Measurements from ENCODE around the gene PGA4. TPM values are rescaled to one million over a fixed set of nuclear protein-coding genes. Genes with fewer than 3 reads are reported as not detected.

Gene PGA4
- polyA plus RNA-seq, 1 of the 3 experiments (the other 2 are of a cell fraction): not detected

DNA sequence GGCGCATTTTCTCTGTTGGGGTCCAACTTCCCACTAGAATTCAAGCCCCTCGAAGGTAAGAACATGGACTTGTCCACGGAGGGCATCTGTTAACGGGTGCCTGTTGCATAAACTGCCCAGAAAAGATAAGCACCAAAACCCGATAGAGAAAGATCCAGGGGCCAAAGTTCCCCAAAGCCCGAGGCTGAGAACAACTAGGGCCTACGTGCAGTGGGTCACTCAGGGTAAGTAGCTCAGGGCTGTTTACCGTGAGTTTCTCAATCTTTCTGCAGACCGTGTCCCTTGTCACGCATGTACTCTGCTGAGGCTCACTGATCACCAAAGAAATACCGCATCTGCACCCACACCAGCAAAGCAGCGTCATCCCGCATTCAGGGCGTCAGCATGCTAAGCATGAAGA lies 43.2 kb downstream of the PGA4 start (continued):
- TF ChIP-seq, protein P1, sequence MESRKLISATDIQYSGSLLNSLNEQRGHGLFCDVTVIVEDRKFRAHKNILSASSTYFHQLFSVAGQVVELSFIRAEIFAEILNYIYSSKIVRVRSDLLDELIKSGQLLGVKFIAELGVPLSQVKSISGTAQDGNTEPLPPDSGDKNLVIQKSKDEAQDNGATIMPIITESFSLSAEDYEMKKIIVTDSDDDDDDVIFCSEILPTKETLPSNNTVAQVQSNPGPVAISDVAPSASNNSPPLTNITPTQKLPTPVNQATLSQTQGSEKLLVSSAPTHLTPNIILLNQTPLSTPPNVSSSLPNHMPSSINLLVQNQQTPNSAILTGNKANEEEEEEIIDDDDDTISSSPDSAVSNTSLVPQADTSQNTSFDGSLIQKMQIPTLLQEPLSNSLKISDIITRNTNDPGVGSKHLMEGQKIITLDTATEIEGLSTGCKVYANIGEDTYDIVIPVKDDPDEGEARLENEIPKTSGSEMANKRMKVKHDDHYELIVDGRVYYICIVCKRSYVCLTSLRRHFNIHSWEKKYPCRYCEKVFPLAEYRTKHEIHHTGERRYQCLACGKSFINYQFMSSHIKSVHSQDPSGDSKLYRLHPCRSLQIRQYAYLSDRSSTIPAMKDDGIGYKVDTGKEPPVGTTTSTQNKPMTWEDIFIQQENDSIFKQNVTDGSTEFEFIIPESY (IDR thresholded peaks at IDR 0.05; ENCODE audit: borderline replicate concordance, low read depth): no peak
- TF ChIP-seq FOXM1 (IDR thresholded peaks at IDR 0.05; ENCODE audit: low read depth) (no peak), SIN3A (IDR thresholded peaks at IDR 0.05; ENCODE audit: borderline replicate concordance, low read depth, low read length) (no peak), TEAD4 (IDR thresholded peaks at IDR 0.05; ENCODE audit: borderline replicate concordance, insufficient read depth) (no peak), CHD2 (IDR thresholded peaks at IDR 0.05; ENCODE audit: low read length, partially characterized antibody) (no peak), MXI1 (IDR thresholded peaks at IDR 0.05; ENCODE audit: low read depth, low read length) (no peak)
- TF ChIP-seq, protein P2, sequence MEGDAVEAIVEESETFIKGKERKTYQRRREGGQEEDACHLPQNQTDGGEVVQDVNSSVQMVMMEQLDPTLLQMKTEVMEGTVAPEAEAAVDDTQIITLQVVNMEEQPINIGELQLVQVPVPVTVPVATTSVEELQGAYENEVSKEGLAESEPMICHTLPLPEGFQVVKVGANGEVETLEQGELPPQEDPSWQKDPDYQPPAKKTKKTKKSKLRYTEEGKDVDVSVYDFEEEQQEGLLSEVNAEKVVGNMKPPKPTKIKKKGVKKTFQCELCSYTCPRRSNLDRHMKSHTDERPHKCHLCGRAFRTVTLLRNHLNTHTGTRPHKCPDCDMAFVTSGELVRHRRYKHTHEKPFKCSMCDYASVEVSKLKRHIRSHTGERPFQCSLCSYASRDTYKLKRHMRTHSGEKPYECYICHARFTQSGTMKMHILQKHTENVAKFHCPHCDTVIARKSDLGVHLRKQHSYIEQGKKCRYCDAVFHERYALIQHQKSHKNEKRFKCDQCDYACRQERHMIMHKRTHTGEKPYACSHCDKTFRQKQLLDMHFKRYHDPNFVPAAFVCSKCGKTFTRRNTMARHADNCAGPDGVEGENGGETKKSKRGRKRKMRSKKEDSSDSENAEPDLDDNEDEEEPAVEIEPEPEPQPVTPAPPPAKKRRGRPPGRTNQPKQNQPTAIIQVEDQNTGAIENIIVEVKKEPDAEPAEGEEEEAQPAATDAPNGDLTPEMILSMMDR (IDR thresholded peaks at IDR 0.05): no peak

DNA sequence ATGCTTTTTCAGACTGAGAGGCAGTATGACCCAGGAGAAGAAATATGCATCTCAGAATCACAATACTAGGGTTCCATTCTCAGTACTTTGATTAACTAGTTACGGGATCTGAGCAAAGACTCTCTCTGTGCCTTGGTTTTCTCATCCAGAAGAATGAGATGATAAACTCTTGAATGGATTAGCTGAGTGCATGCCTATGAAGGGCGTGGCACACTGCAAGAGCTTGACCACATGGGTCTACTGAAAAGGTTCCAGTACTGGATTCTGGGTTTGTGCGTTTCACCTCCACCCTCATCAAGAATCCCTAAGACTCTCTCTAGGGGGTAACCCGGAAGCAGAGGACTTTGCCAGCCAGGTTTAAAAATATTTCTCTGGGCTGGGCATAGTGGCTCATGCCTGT lies 44.5 kb downstream of the PGA4 start:
- Histone ChIP-seq H3K79me2 (ENCODE audit: insufficient read depth) (no peaks in the 10 kb centered on the region), H4K20me1 (ENCODE audit: insufficient read depth) (no peaks in the 10 kb centered on the region), H3K4me3 (ENCODE audit: low read depth in 2 of 2, low read length in 1 of 2) (no peak overlapping the region), H2AFZ (ENCODE audit: low read depth) (no peak overlapping the region), H3F3A (replicated peaks; ENCODE audit: insufficient read depth) (no peaks in the 10 kb centered on the region), H3K4me2 (no peak overlapping the region), H3K9me3 (no peaks in the 10 kb centered on the region), H3K9ac (no peak overlapping the region), H3K36me3 (replicated peaks in 1 of 2; ENCODE audit: control insufficient read depth in 1 of 2, insufficient read depth in 2 of 2, low read length in 1 of 2) (no peaks in the 10 kb centered on the region), H3K27me3 (ENCODE audit: insufficient read depth) (no peaks in the 10 kb centered on the region), H3K9me2 (no peaks in the 10 kb centered on the region), H3K4me1 (ENCODE audit: control insufficient read depth in 1 of 2, insufficient read depth in 2 of 2, low read depth in 1 of 2, low read length in 1 of 2) (no peaks in the 10 kb centered on the region), H3K27ac (ENCODE audit: low read depth in 2 of 2, low read length in 1 of 2) (no peak overlapping the region)
- TF ChIP-seq, protein P3, sequence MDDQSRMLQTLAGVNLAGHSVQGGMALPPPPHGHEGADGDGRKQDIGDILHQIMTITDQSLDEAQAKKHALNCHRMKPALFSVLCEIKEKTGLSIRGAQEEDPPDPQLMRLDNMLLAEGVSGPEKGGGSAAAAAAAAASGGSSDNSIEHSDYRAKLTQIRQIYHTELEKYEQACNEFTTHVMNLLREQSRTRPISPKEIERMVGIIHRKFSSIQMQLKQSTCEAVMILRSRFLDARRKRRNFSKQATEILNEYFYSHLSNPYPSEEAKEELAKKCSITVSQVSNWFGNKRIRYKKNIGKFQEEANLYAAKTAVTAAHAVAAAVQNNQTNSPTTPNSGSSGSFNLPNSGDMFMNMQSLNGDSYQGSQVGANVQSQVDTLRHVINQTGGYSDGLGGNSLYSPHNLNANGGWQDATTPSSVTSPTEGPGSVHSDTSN (IDR thresholded peaks at IDR 0.05): no peak
- TF ChIP-seq JUND (IDR thresholded peaks at IDR 0.05): no peak
- TF ChIP-seq, protein P4, sequence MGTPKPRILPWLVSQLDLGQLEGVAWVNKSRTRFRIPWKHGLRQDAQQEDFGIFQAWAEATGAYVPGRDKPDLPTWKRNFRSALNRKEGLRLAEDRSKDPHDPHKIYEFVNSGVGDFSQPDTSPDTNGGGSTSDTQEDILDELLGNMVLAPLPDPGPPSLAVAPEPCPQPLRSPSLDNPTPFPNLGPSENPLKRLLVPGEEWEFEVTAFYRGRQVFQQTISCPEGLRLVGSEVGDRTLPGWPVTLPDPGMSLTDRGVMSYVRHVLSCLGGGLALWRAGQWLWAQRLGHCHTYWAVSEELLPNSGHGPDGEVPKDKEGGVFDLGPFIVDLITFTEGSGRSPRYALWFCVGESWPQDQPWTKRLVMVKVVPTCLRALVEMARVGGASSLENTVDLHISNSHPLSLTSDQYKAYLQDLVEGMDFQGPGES (IDR thresholded peaks at IDR 0.05; ENCODE audit: low read depth, low read length): no peak
- TF ChIP-seq FOSL2 (IDR thresholded peaks at IDR 0.05; ENCODE audit: borderline replicate concordance, low read depth): no peak
- TF ChIP-seq RFX5 (IDR thresholded peaks at IDR 0.05; ENCODE audit: low read length): no peak
- TF ChIP-seq SMC3 (IDR thresholded peaks at IDR 0.05; ENCODE audit: low read depth, low read length): no peak
- no peak for TF ChIP-seq NRF1 (IDR thresholded peaks at IDR 0.05; ENCODE audit: low read depth, low read length)
- TF ChIP-seq FOXJ3 (CRISPR knock-in tag; IDR thresholded peaks at IDR 0.05): no peak
- TF ChIP-seq RAD21 (IDR thresholded peaks at IDR 0.05; ENCODE audit: low read length): no peak
- TF ChIP-seq, protein P5, sequence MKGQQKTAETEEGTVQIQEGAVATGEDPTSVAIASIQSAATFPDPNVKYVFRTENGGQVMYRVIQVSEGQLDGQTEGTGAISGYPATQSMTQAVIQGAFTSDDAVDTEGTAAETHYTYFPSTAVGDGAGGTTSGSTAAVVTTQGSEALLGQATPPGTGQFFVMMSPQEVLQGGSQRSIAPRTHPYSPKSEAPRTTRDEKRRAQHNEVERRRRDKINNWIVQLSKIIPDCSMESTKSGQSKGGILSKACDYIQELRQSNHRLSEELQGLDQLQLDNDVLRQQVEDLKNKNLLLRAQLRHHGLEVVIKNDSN (IDR thresholded peaks at IDR 0.05; ENCODE audit: borderline replicate concordance, low read depth): no peak
- TF ChIP-seq MEF2A (IDR thresholded peaks at IDR 0.05; ENCODE audit: borderline replicate concordance, low read depth): no peak
- WGBS (ENCODE audit: low lambda C conversion rate): 63% methylated on average over 4 of the region's 4 CpGs
- ChIA-PET POLR2A (interaction anchor here (0.7 kb wide), 1 partner anchor 11 kb away, joined by 3 read pairs; no protein-coding TSS in a partner anchor), CTCF (interaction anchor here (0.6 to 2.6 kb wide), 4 partner anchors 10 to 354 kb away, joined by 3 to 12 read pairs (median 5); no protein-coding TSS in a partner anchor)
- DNase-seq: no peak
